GM15510 (cell line): ENCODE results near the gene PARP15.

Experiments used
- POLR2A ChIP-seq: IDR thresholded peaks from 3 replicates; pipeline ENCODE4 v1.6.1; 2011; ENCODE audit warnings: borderline replicate concordance; ENCODE audit not compliant: insufficient read length; ENCODE audit errors: extremely low read depth

PARP15 gene

GRCh38 chr3:122668930-122669730 is 91.7 kb downstream of the PARP15 start:
- no peak for TF ChIP-seq POLR2A

GRCh38 chr3:122671553-122671952 is 94.1 kb downstream of the PARP15 start:
- no peak for TF ChIP-seq POLR2A

- TF ChIP-seq POLR2A: no peak
Observed at GRCh38 chr3:122674339-122674738, 96.9 kb downstream of the PARP15 start.

GRCh38 chr3:122676759-122677158 is 99.3 kb downstream of the PARP15 start:
- TF ChIP-seq POLR2A: no peak

GRCh38 chr3:122677216-122677615 is 99.8 kb downstream of the PARP15 start:
- TF ChIP-seq POLR2A: no peak

GRCh38 chr3:122678506-122678905 is 101.1 kb downstream of the PARP15 start:
- no peak for TF ChIP-seq POLR2A

- TF ChIP-seq POLR2A: no peak
Observed at GRCh38 chr3:122679085-122679881, 101.8 kb downstream of the PARP15 start.

- peak; percentile 3 for TF ChIP-seq POLR2A
Observed at GRCh38 chr3:122679882-122680474, 102.5 kb downstream of the PARP15 start.

GRCh38 chr3:122680475-122681283 is 103.2 kb downstream of the PARP15 start, which contains the start of gene PARP14:
Gene PARP14, plus strand, starts transcription at chr3:122680839. Its CDS starts 45 bp downstream, at chr3:122680884.
- TF ChIP-seq POLR2A: peak; percentile 80

- no peak for TF ChIP-seq POLR2A
Observed at GRCh38 chr3:122681284-122681973, 104.0 kb downstream of the PARP15 start.

- no peak for TF ChIP-seq POLR2A
Observed at GRCh38 chr3:122681974-122682409, 104.5 kb downstream of the PARP15 start.

GRCh38 chr3:122687298-122687697 is 109.8 kb downstream of the PARP15 start:
- TF ChIP-seq POLR2A: no peak
